Endodermal cell (in vitro differentiated cells): ENCODE data around the gene GAST. TPM values are rescaled to one million over a fixed set of nuclear protein-coding genes. Genes with fewer than 3 reads are reported as not detected.

Source experiments
- DNase-seq: peaks from one replicate; pipeline ENCODE4 v3.0.0-alpha.2; 2017
- H3K27ac ChIP-seq: 2 replicates; pipeline ENCODE4 v1.5.1; 2013; ENCODE audit warnings: mild to moderate bottlenecking, low read depth, low read length, moderate library complexity
- H3K27me3 ChIP-seq: 2 replicates; pipeline ENCODE4 v1.6.1; 2013; ENCODE audit warnings: mild to moderate bottlenecking, low read length, moderate library complexity; ENCODE audit not compliant: insufficient read depth, control insufficient read depth, poor library complexity, severe bottlenecking
- H3K36me3 ChIP-seq: 2 replicates; pipeline ENCODE4 v1.7.0; 2013; ENCODE audit warnings: mild to moderate bottlenecking, low read length, moderate library complexity; ENCODE audit not compliant: control insufficient read depth, insufficient read depth
- H3K4me1 ChIP-seq: one replicate; pipeline ENCODE4 v1.7.0; 2013; ENCODE audit warnings: low read length; ENCODE audit not compliant: control insufficient read depth, insufficient read depth
- H3K4me3 ChIP-seq: 2 replicates; pipeline ENCODE4 v1.5.1; 2013; ENCODE audit warnings: mild to moderate bottlenecking, low read length, moderate library complexity
- H3K9ac ChIP-seq: 2 replicates; pipeline ENCODE4 v1.6.1; 2013; ENCODE audit warnings: mild to moderate bottlenecking, low read length, moderate library complexity; ENCODE audit not compliant: poor library complexity, severe bottlenecking; ENCODE audit errors: extremely low read depth
- H3K9me3 ChIP-seq: 2 replicates; pipeline ENCODE4 v1.6.1; 2013; ENCODE audit warnings: mild to moderate bottlenecking, low read length, moderate library complexity; ENCODE audit not compliant: control insufficient read depth
- H3K27ac Mint-ChIP-seq: 2 replicates; pipeline ENCODE4 v1.8.0; 2020; ENCODE audit warnings: mixed read lengths
- H3K27me3 Mint-ChIP-seq: 2 replicates; pipeline ENCODE4 v1.8.0; 2021; ENCODE audit warnings: mild to moderate bottlenecking, mixed read lengths; ENCODE audit not compliant: insufficient read depth
- H3K36me3 Mint-ChIP-seq: 2 replicates; pipeline ENCODE4 v1.8.0; 2020; ENCODE audit warnings: low read depth, mixed read lengths
- H3K4me1 Mint-ChIP-seq: 2 replicates; pipeline ENCODE4 v1.8.0; 2020; ENCODE audit warnings: mixed read lengths
- H3K4me3 Mint-ChIP-seq: 2 replicates; pipeline ENCODE4 v1.8.0; 2020; ENCODE audit warnings: mild to moderate bottlenecking, moderate library complexity, mixed read lengths
- H3K9me3 Mint-ChIP-seq: 2 replicates; pipeline ENCODE4 v1.8.0; 2020; ENCODE audit warnings: mild to moderate bottlenecking, mixed read lengths
- CTCF ChIP-seq: fragments of 200-600 bp; sonication (generic); conservative IDR thresholded peaks from 2 replicates; pipeline ENCODE4 v1.5.0; 2021; ENCODE audit warnings: antibody characterized with exemption, mild to moderate bottlenecking
- WGBS, 2 experiments: methylation state at CpG; one replicate each; pipeline versions ENCODE4 v1.1.5 to v1.1.7; 2013; ENCODE audit warnings: missing lambda C conversion rate in 2 of 2, mixed read lengths in 1 of 2; ENCODE audit not compliant: insufficient coverage in 1 of 2, insufficient read length in 1 of 2; 5-methylcytosine and 5-hydroxymethylcytosine counted together
- total RNA-seq, 2 donors: library from RNA; stranded (reverse); fragmentation: NEBNext Ultra II Directional in 1 of 2; extraction: Animal tissue kit (Norgen Biotek cat#: 25700) in 1 of 2; gene quantifications; 2 replicates in 1 of 2; 3 replicates in 1 of 2; pipeline ENCODE4 v1.2.1, GENCODE V29; 2021

GAST gene
- total RNA-seq, 2 donors from 2014 or later = not detected

GRCh38 chr17:41692722-41693521 lies 19.2 kb upstream of the GAST start:
- Mint-ChIP-seq H3K27me3 (no peaks in the 10 kb centered on the region), H3K4me1 (peaks cover 12% of the 10 kb centered on the region), H3K36me3 (peaks cover 36% of the 10 kb centered on the region), H3K9me3 (peaks cover under 1% of the 10 kb centered on the region), H3K4me3 (no peak overlapping the region), H3K27ac (peak overlapping the region; percentile 57)
- Histone ChIP-seq H3K27me3 (no peaks in the 10 kb centered on the region), H3K9me3 (no peaks in the 10 kb centered on the region), H3K36me3 (peaks cover 44% of the 10 kb centered on the region), H3K27ac (no peak overlapping the region), H3K9ac (no peak overlapping the region), H3K4me1 (no peaks in the 10 kb centered on the region), H3K4me3 (no peak overlapping the region)
- no peak for TF ChIP-seq CTCF
- peak; percentile 74 for DNase-seq
- WGBS, 2 experiments = 95 to 99% methylated on average over 9 to 11 of the region's 11 CpGs

GRCh38 chr17:41695134-41695661 lies 16.9 kb upstream of the GAST start:
- Histone ChIP-seq H3K36me3 (peaks cover 35% of the 10 kb centered on the region), H3K27me3 (no peaks in the 10 kb centered on the region), H3K4me3 (no peak overlapping the region), H3K27ac (no peak overlapping the region), H3K9me3 (no peaks in the 10 kb centered on the region), H3K9ac (no peak overlapping the region), H3K4me1 (no peaks in the 10 kb centered on the region)
- WGBS, 2 experiments = 97 to 100% methylated on average over 5 to 7 of the region's 7 CpGs
- peaks cover 7% of the 10 kb centered on the region for H3K4me1 Mint-ChIP-seq
- no peak overlapping the region for H3K4me3 Mint-ChIP-seq
- no peaks in the 10 kb centered on the region for H3K27me3 Mint-ChIP-seq
- H3K27ac Mint-ChIP-seq = no peak overlapping the region
- DNase-seq = peak; percentile 67
- peaks cover 28% of the 10 kb centered on the region for H3K36me3 Mint-ChIP-seq
- TF ChIP-seq CTCF = no peak
- no peaks in the 10 kb centered on the region for H3K9me3 Mint-ChIP-seq

GRCh38 chr17:41695954-41696757 lies 16.0 kb upstream of the GAST start:
- Histone ChIP-seq H3K4me1 (no peaks in the 10 kb centered on the region), H3K27ac (no peak overlapping the region), H3K9ac (no peak overlapping the region), H3K27me3 (no peaks in the 10 kb centered on the region), H3K36me3 (peaks cover 25% of the 10 kb centered on the region), H3K9me3 (no peaks in the 10 kb centered on the region), H3K4me3 (no peak overlapping the region)
- Mint-ChIP-seq H3K36me3 (peaks cover 18% of the 10 kb centered on the region), H3K27ac (peak overlapping the region; percentile 15), H3K27me3 (peaks cover 4% of the 10 kb centered on the region), H3K4me1 (peaks cover 5% of the 10 kb centered on the region), H3K4me3 (no peak overlapping the region), H3K9me3 (no peaks in the 10 kb centered on the region)
- WGBS, 2 experiments = 64 to 71% methylated on average over 8 to 11 of the region's 11 CpGs
- DNase-seq = peak; percentile 84
- TF ChIP-seq CTCF = peak; percentile 92
